B cell (primary cell): Measurements from ENCODE around the gene TRMT2A.

Experiments
- CTCF ChIP-seq: fragments of 200-600 bp; IDR thresholded peaks from one replicate; pipeline ENCODE4 v1.8.0; 2022; ENCODE audit warnings: antibody characterized with exemption, mild to moderate bottlenecking
- EZH2 ChIP-seq: IDR thresholded peaks from 2 replicates; pipeline ENCODE4 v1.6.1; 2012; ENCODE audit warnings: borderline replicate concordance, low read depth, mild to moderate bottlenecking, moderate library complexity, low read length; ENCODE audit not compliant: insufficient read depth, poor library complexity, severe bottlenecking

GRCh38 chr22:20115691-20116375 lies 1.2 kb downstream of the TRMT2A start, which contains the start of gene RANBP1:
- TF ChIP-seq EZH2, result no peak
- TF ChIP-seq CTCF, result no peak
